Measurements from ENCODE around the gene CELF4.
A peak's percentile ranks its signal among the peaks of the same experiment; 100 is the strongest.

The CELF4 gene

DNA sequence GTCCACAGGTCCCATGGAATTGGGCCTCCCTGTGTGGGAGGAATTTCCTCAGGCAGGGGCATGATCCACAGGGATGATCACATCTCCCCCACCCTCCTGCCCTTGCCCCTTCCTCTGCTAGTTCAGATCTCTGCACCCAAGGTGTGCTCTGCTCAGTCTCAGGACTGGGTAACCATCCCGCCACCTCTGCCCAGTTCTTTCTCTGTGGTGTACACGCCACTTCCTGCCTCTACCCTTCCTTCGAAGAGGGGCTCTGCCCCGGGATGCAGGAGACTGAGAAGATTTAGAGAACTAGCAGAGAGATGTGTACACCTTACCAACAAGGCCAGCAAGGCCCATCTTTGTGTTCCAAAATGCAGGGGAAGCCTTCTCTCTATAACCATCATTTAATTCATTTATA, 160.4 kb downstream of the CELF4 start:
- H3K4me1 ChIP-seq (ENCODE audit: insufficient read depth, low read length): no peaks in the 10 kb centered on the region
- no peaks in the 10 kb centered on the region for H3K36me3 ChIP-seq (ENCODE audit: insufficient read depth, low read length)
- no peak overlapping the region for H2AFZ ChIP-seq (ENCODE audit: low read depth, low read length)
- no peak overlapping the region for H3K4me3 ChIP-seq (ENCODE audit: low read length)
- no peaks in the 10 kb centered on the region for H3K27me3 ChIP-seq (ENCODE audit: insufficient read depth, low read length)
- no peaks in the 10 kb centered on the region for H3K9me3 ChIP-seq (ENCODE audit: low read length)

DNA sequence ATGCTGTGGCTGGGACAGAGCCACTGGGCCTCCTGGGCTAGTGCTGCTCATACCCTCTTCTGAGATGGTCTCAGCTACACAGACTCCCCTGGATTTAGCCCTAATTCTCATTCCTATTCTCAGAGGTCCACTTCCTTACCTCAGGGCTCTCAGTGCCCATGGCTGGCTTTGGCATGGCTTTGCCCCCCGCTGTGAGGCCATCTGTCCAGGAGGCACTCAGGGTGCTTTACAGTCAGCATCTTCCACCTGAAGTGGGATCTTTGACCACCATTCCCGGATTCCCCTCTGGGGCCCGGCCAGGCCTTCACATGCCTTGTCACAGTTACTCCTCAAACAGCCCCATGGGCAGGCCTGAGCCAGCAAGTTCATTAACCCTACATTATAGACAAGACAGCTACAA, 161.8 kb downstream of the CELF4 start:
- Histone ChIP-seq H3K36me3 (ENCODE audit: insufficient read depth, low read length) (no peaks in the 10 kb centered on the region), H3K4me3 (ENCODE audit: low read length) (no peak overlapping the region), H2AFZ (ENCODE audit: low read depth, low read length) (no peak overlapping the region), H3K4me1 (ENCODE audit: insufficient read depth, low read length) (no peaks in the 10 kb centered on the region), H3K27me3 (ENCODE audit: insufficient read depth, low read length) (no peaks in the 10 kb centered on the region), H3K9me3 (ENCODE audit: low read length) (no peaks in the 10 kb centered on the region)

DNA sequence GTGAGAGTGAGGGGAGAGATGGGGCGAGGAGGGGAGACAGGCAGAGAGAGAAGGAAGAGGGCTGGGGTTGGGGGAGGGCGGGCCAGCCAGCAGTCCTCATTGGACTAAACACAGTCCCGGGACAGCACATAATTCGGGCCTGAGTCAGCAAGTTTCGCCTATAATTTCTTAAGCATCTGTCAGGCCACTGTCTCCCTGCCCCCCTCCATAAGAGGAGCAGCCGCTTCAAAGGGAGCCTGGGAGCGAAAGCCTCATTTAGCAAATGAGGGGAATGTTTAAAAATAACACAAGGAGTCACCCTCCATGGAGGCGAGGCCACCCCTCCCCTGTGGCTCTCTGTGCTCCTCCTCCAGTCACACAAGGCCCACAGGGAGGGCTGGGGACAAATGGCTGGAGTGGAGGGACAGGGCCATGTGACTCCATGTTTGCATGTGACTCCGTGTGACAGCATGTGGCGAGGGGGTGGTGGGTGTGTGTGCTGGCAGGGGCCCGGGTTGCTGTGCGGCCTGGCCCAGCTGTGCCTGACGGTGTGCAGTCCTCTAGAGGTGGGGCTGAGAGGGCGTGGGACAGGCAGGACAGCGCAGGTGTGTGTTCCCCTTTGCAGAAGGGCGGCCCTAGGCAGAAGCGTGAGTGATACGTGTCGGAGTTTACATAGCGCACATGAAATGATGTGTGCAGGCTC, 162.4 kb downstream of the CELF4 start:
- Histone ChIP-seq H3K4me1 (ENCODE audit: insufficient read depth, low read length) (no peaks in the 10 kb centered on the region), H3K4me3 (ENCODE audit: low read length) (no peak overlapping the region), H3K36me3 (ENCODE audit: insufficient read depth, low read length) (no peaks in the 10 kb centered on the region), H3K27me3 (ENCODE audit: insufficient read depth, low read length) (no peaks in the 10 kb centered on the region), H3K9me3 (ENCODE audit: low read length) (no peaks in the 10 kb centered on the region), H2AFZ (ENCODE audit: low read depth, low read length) (no peak overlapping the region)

DNA sequence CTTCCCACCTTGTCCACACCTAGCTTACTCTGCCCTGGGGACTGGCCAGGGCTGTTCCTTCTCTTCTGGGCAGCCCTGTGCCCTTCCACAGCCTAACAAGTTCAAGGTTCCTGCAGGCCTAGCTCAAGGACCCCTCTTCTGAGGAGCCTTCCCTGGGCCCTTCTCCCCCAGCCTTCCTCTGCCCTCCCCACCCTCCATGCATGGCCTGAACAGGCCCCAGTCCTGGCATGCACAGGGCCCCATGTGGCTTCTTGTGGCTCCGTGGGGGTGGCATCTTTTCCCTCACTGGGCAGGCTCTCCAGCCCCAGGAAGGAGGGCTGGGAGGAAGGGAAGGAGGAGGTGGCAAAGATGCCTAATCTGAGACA, 162.9 kb downstream of the CELF4 start:
- no peaks in the 10 kb centered on the region for H3K27me3 ChIP-seq (ENCODE audit: insufficient read depth, low read length)
- no peak overlapping the region for H3K4me3 ChIP-seq (ENCODE audit: low read length)
- no peaks in the 10 kb centered on the region for H3K4me1 ChIP-seq (ENCODE audit: insufficient read depth, low read length)
- no peak overlapping the region for H2AFZ ChIP-seq (ENCODE audit: low read depth, low read length)
- H3K9me3 ChIP-seq (ENCODE audit: low read length): no peaks in the 10 kb centered on the region
- no peaks in the 10 kb centered on the region for H3K36me3 ChIP-seq (ENCODE audit: insufficient read depth, low read length)

DNA sequence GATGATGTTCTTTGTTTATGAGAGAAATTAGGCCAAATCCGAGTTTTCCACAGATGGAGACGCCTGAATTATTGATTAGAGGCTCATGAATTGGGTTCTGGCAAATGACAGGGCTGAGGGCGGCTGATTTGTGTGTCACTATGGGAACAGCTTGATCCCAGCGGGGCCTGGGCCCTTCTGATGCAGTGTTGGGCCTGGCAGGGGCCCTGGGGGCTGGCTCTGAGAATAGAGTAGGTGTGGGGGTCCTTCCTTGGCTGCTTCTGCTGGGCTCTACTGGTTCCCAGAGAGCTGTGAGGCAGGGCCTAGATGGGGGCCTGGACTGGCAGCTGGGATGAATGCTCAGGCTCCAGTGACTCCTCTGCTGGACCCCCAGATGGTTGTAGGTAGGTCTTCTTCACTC, 164.8 kb downstream of the CELF4 start:
- Histone ChIP-seq H2AFZ (ENCODE audit: low read depth, low read length) (no peak overlapping the region), H3K4me1 (ENCODE audit: insufficient read depth, low read length) (no peaks in the 10 kb centered on the region), H3K4me3 (ENCODE audit: low read length) (no peak overlapping the region), H3K36me3 (ENCODE audit: insufficient read depth, low read length) (no peaks in the 10 kb centered on the region), H3K9me3 (ENCODE audit: low read length) (no peaks in the 10 kb centered on the region), H3K27me3 (ENCODE audit: insufficient read depth, low read length) (no peaks in the 10 kb centered on the region)

DNA sequence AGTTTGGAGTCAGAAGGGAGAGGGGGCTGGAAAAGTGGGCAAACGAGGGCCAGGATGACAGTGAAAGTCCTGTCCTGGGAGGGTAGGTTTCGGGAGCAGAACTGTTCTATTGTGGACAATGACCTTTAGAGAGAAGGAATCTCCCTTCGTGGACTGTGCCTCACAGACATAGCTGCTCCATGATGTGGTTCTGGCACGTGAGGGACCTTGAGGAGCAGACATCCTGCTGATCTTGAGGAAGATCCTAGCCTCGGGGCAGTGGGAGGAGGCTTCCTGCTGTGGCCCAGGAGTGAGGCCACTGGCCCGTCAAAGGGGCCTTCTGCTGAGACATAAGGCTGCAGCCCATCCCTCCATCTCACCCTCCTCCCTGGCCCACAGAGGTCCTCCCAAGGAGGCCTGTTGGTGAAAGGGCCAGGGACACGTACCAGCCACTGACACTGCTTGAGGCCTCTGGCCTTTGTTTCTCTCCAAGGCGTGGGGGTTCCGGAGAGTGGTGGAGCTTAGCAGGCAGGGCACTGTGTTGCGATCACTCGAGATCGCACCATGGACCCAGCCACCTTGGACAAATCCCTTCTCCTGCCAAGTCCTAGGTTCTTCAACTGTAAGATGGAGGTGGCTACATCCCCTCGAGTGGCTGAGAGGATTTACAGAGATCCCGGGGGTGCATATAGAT, 167.2 kb downstream of the CELF4 start:
- Histone ChIP-seq H3K27me3 (ENCODE audit: insufficient read depth, low read length) (no peaks in the 10 kb centered on the region), H3K9me3 (ENCODE audit: low read length) (no peaks in the 10 kb centered on the region), H3K4me3 (ENCODE audit: low read length) (no peak overlapping the region), H3K36me3 (ENCODE audit: insufficient read depth, low read length) (no peaks in the 10 kb centered on the region), H2AFZ (ENCODE audit: low read depth, low read length) (no peak overlapping the region), H3K4me1 (ENCODE audit: insufficient read depth, low read length) (peaks cover 14% of the 10 kb centered on the region)

DNA sequence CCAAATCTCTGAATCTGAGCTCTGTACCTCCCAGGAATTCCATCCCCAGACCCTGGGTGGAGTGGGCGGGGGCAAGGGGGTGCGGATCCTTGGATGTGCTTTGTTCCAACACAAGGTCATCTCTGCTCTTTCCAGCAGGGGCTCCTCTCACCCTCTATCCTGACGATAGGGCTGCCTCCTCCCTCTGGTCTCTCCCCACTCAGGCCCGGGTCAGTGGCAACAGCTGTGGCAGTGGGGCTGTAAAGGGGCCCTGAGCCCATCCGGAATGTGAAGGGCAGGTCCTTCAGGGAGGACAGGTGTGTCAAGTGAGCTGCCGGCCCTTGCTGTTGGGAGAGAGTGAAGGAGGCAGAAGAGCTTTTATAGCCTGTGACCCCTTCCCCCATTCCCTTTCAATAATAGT, 167.8 kb downstream of the CELF4 start:
- no peaks in the 10 kb centered on the region for H3K9me3 ChIP-seq (ENCODE audit: low read length)
- H3K4me1 ChIP-seq (ENCODE audit: insufficient read depth, low read length): peaks cover 18% of the 10 kb centered on the region
- no peaks in the 10 kb centered on the region for H3K27me3 ChIP-seq (ENCODE audit: insufficient read depth, low read length)
- H2AFZ ChIP-seq (ENCODE audit: low read depth, low read length): no peak overlapping the region
- H3K36me3 ChIP-seq (ENCODE audit: insufficient read depth, low read length): no peaks in the 10 kb centered on the region
- H3K4me3 ChIP-seq (ENCODE audit: low read length): no peak overlapping the region

DNA sequence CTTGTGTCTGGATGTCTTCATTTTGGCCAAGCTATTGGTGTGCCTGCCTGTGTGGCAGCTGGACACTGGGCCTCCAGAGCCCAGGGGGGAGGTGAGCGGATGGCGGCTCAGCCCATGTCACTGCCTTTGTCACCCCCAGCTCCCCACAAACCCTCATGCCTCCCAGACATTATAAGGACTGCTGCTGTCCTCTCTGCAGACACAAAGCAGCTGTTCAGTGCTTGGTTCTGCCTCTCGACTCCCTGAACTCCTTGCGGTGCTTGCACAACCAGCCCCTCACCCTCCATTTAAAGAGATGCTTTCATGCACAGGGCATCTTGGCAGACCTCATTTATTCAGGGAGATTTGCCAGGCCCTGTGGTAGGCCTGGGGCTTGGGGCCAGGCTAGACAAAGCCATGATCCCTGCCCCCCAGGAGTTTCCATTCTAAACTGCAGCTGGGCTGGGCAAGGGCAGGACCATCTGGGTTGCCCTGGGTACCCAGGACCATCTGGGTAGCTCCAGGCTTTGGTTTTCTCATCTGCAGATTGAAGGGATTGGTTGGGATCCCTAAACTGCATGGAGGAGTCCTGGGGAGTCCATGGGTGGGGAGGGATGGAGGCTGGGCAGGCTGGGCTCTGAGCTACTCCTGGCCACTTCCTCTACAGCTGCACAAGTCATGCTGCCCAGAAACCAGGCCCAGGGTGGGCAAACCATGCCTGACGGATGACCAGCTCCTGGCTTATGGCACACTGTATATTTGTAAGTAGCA, 168.5 kb downstream of the CELF4 start:
- H3K27me3 ChIP-seq (ENCODE audit: insufficient read depth, low read length): no peaks in the 10 kb centered on the region
- H3K4me3 ChIP-seq (ENCODE audit: low read length): no peak overlapping the region
- no peak overlapping the region for H2AFZ ChIP-seq (ENCODE audit: low read depth, low read length)
- no peaks in the 10 kb centered on the region for H3K9me3 ChIP-seq (ENCODE audit: low read length)
- peaks cover 18% of the 10 kb centered on the region for H3K4me1 ChIP-seq (ENCODE audit: insufficient read depth, low read length)
- H3K36me3 ChIP-seq (ENCODE audit: insufficient read depth, low read length): no peaks in the 10 kb centered on the region

DNA sequence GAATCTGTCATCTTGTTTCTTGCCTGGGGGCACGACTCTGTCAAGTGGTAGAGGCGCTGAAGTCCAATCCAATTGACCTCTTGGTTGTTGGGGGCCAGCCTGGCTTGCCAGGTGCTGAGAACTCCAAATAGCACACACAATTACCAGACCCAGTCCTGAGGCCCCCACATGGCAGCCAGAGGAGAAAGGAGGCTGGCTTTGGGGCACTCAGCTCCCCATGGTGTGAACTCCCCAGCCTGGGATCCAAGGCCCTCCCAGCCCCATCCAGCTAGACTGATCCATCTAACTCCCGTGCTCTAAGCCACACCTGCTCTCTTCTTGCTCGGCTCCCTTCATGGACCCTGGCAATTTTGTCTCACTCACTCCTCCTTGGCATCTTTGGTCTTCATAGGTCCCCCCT, 170.0 kb downstream of the CELF4 start:
- H3K4me1 ChIP-seq (ENCODE audit: insufficient read depth, low read length): peaks cover 18% of the 10 kb centered on the region
- no peaks in the 10 kb centered on the region for H3K27me3 ChIP-seq (ENCODE audit: insufficient read depth, low read length)
- no peak overlapping the region for H3K4me3 ChIP-seq (ENCODE audit: low read length)
- H3K36me3 ChIP-seq (ENCODE audit: insufficient read depth, low read length): no peaks in the 10 kb centered on the region
- no peak overlapping the region for H2AFZ ChIP-seq (ENCODE audit: low read depth, low read length)
- H3K9me3 ChIP-seq (ENCODE audit: low read length): no peaks in the 10 kb centered on the region

DNA sequence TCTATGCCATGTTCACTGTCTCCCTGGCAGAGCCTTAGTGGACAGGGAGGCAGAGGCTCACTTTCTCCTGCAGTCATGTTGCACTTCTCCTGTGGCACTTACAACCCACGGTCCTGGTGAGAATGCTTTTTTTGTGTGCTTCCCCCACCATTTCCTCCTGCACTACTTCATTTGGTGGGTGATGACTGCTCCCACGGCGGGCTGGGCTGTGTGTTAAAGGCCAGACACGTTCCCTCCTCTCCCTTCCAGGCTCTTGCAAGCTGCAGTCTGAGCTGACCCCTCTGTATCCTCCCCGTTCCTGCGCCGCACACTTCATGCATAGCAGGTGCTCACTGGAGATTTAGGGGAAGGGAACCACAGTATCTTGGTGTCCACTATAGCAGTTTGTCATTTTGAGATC, 170.5 kb downstream of the CELF4 start:
- Histone ChIP-seq H3K4me1 (ENCODE audit: insufficient read depth, low read length) (peaks cover 18% of the 10 kb centered on the region), H3K36me3 (ENCODE audit: insufficient read depth, low read length) (no peaks in the 10 kb centered on the region)

DNA sequence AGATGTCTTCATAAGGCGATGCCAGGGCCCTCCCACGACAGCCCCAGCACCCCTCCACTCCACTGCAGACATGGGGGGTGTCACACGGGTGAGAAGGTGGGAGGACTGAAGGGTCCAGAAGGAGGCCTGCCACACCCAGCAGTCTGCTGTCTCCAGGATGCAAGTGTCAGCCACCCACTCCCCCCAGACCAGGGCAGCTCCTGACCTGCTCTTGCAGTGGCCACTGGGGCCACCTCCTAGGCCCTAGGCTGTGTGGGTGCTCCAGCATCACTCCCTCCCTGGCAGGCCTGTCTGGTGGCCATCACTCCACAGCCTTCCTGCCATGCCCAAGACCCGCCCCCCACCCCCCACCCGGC, 171.0 kb downstream of the CELF4 start:
- Histone ChIP-seq H3K27me3 (ENCODE audit: insufficient read depth, low read length) (no peaks in the 10 kb centered on the region), H3K4me3 (ENCODE audit: low read length) (peak overlapping the region; percentile 55), H3K9me3 (ENCODE audit: low read length) (no peaks in the 10 kb centered on the region), H3K4me1 (ENCODE audit: insufficient read depth, low read length) (peaks cover 18% of the 10 kb centered on the region), H3K36me3 (ENCODE audit: insufficient read depth, low read length) (no peaks in the 10 kb centered on the region), H2AFZ (ENCODE audit: low read depth, low read length) (peak overlapping the region; percentile 89)

More for the DNA sequence above, 170.5 kb downstream of the CELF4 start:
- H3K4me3 ChIP-seq (ENCODE audit: low read length): no peak overlapping the region
- H2AFZ ChIP-seq (ENCODE audit: low read depth, low read length): no peak overlapping the region
- no peaks in the 10 kb centered on the region for H3K9me3 ChIP-seq (ENCODE audit: low read length)
- H3K27me3 ChIP-seq (ENCODE audit: insufficient read depth, low read length): no peaks in the 10 kb centered on the region

DNA sequence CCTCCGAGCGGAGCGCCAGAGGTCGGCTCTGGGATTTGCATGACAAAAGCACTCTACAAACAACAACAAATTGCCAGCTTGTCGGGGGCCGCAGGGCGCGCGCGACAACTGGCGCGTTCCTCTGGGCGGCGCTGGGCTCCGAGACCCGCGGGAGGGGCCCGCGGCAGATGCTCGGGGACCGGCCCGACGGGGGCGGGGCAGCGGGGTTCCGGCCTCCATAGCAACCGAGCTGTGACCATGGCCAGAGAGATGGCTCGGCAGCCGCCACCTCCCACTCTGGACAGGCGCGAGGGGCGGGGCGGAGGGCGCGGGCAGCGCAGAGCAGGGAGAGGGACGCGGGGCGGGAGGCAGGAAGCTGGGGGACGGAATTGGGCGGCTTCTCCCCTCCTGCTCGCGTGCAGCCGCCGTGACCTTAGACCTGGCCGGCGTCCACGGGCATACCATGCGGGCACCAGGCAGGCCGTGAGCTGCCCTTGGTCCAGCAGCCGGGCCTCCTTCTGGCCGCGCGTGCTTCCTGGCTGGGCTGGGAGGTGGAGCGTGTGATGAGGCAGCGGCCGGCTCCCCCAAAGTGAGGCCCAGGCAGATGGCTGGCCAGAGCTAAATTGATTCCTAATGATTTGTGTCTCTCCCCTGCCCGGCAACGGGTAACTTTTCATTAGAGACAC, 171.5 kb downstream of the CELF4 start:
- Histone ChIP-seq H3K4me3 (ENCODE audit: low read length) (peak overlapping the region; percentile 55), H2AFZ (ENCODE audit: low read depth, low read length) (peak overlapping the region; percentile 89), H3K9me3 (ENCODE audit: low read length) (no peaks in the 10 kb centered on the region), H3K36me3 (ENCODE audit: insufficient read depth, low read length) (no peaks in the 10 kb centered on the region), H3K4me1 (ENCODE audit: insufficient read depth, low read length) (peaks cover 18% of the 10 kb centered on the region), H3K27me3 (ENCODE audit: insufficient read depth, low read length) (no peaks in the 10 kb centered on the region)

DNA sequence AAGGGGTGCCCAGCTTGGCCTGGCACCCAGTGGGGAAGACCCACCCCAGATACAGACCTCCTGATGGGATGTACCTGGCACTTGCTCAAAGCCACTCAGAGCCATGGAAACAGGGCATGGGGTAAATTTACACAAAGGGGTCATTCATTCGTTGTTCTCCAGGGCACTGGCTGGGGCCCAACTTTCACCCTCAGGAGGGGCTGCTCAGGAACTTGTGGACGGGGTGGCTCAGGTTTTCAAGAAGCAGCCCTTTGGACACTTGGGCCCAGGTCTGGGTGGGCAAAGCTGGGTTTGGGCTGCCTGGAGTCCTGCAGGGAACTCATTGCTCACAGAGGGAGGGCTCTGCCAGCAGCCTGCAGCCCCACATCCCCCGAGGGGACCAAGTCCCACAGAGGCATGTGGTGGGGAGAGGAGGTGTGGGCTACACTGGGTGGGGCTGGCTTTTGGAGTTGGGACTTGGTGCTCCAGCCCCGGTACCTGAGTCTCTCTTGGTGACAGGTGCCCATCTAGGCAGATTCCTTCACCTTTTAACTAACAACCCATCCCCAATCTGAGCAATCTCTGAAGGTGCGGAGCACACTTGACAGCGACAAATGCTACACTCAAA, 172.3 kb downstream of the CELF4 start:
- peaks cover 18% of the 10 kb centered on the region for H3K4me1 ChIP-seq (ENCODE audit: insufficient read depth, low read length)
- H3K4me3 ChIP-seq (ENCODE audit: low read length): peak overlapping the region; percentile 55
- H3K27me3 ChIP-seq (ENCODE audit: insufficient read depth, low read length): no peaks in the 10 kb centered on the region
- H3K9me3 ChIP-seq (ENCODE audit: low read length): peaks cover 3% of the 10 kb centered on the region
- no peaks in the 10 kb centered on the region for H3K36me3 ChIP-seq (ENCODE audit: insufficient read depth, low read length)
- peak overlapping the region; percentile 89 for H2AFZ ChIP-seq (ENCODE audit: low read depth, low read length)

All from neuron (in vitro differentiated cells).